Ishikawa (cell line): Measurements from ENCODE around the gene AFF4.

Experiments
- CEBPB ChIP-seq: IDR thresholded peaks from 2 replicates; pipeline ENCODE4 v1.6.1; 2012
- CREB1 ChIP-seq: IDR thresholded peaks from 2 replicates; pipeline ENCODE4 v1.6.1; 2012; ENCODE audit warnings: low read depth
- EGR1 ChIP-seq: IDR thresholded peaks from 2 replicates; pipeline ENCODE4 v1.6.1; 2012
- EP300 ChIP-seq: IDR thresholded peaks from 2 replicates; pipeline ENCODE4 v1.6.1; 2012; ENCODE audit warnings: borderline replicate concordance
- MAX ChIP-seq: IDR thresholded peaks from 2 replicates; pipeline ENCODE4 v1.6.1; 2012
- NFIC ChIP-seq: IDR thresholded peaks from 2 replicates; pipeline ENCODE4 v1.6.1; 2012
- RAD21 ChIP-seq: IDR thresholded peaks from 2 replicates; pipeline ENCODE4 v1.6.1; 2012; ENCODE audit warnings: low read depth
- REST ChIP-seq: IDR thresholded peaks from 2 replicates; pipeline ENCODE4 v1.6.1; 2012; ENCODE audit warnings: low read depth, mild to moderate bottlenecking
- TAF1 ChIP-seq: IDR thresholded peaks from 2 replicates; pipeline ENCODE4 v1.6.1; 2012; ENCODE audit warnings: low read depth, mild to moderate bottlenecking
- YY1 ChIP-seq: IDR thresholded peaks from 2 replicates; pipeline ENCODE4 v1.6.1; 2012; ENCODE audit warnings: low read depth

- TF ChIP-seq EGR1 (no peak), RAD21 (no peak), EP300 (no peak), CREB1 (no peak), NFIC (no peak), MAX (no peak), YY1 (no peak), TAF1 (no peak), REST (no peak), CEBPB (no peak)
These were observed 114.1 kb downstream of the AFF4 start for GRCh38 chr5:132849347-132849746.
